ENCODE measurements around the gene HGF. TPM values are rescaled to one million over a fixed set of nuclear protein-coding genes. Genes with fewer than 3 reads are reported as not detected.

Gene HGF
- total RNA-seq, 1 experiment from 2014 or later = 0.15 TPM

GRCh38 chr7:81774551-81774950 lies 4.7 kb upstream of the HGF start:
- TF ChIP-seq CTCF (conservative IDR thresholded peaks at IDR 0.05; ENCODE audit: low read depth, low read length) (no peak), EZH2phosphoT487 (IDR thresholded peaks at IDR 0.05; ENCODE audit: borderline replicate concordance, low read length) (no peak), EZH2 (IDR thresholded peaks at IDR 0.05; ENCODE audit: low read length, unreplicated experiment) (no peak)
- intact Hi-C loops (cut with micrococcal nuclease) = loop anchor here (5.0 kb wide), 2 partner anchors 137 to 183 kb away; no protein-coding TSS in a partner anchor
- Histone ChIP-seq H3K9ac (ENCODE audit: low read length) (no peak overlapping the region), H3F3A (ENCODE audit: low read length, unreplicated experiment) (no peaks in the 10 kb centered on the region), H3K4me2 (ENCODE audit: low read length) (no peak overlapping the region), H3K4me1 (ENCODE audit: insufficient read depth, low read length) (no peaks in the 10 kb centered on the region), H3K27me3 (ENCODE audit: low read length) (no peaks in the 10 kb centered on the region), H2AFZ (ENCODE audit: low read length) (no peak overlapping the region), H3K36me3 (ENCODE audit: low read depth, low read length) (no peaks in the 10 kb centered on the region), H3K4me3 (ENCODE audit: low read length) (no peak overlapping the region), H3K79me2 (ENCODE audit: low read length) (no peaks in the 10 kb centered on the region), H3K27ac (ENCODE audit: low read length) (no peak overlapping the region), H3K9me3 (ENCODE audit: low read length) (no peaks in the 10 kb centered on the region), H4K20me1 (ENCODE audit: low read length) (no peaks in the 10 kb centered on the region), H3K9me2 (replicated peaks; ENCODE audit: low read length) (no peaks in the 10 kb centered on the region)
- POLR2A ChIA-PET (ENCODE audit: unreplicated experiment) = no interaction called here
- CTCF ChIA-PET = no interaction called here
- DNase-seq (peak; percentile 3), ATAC-seq (no peak)
- BruUV-seq (replicated peaks) = no TSS peak

- ChIA-PET POLR2A (ENCODE audit: unreplicated experiment) (no interaction called here), CTCF (interaction anchor here (0.6 to 1.8 kb wide), 4 partner anchors 197 to 1259 kb away, joined by 3 to 29 read pairs (median 6); no protein-coding TSS in a partner anchor)
Observed at GRCh38 chr7:81770728-81771223, 929 bp upstream of the HGF start.

More at GRCh38 chr7:81770728-81771223, 929 bp upstream of the HGF start:
- Histone ChIP-seq H3K4me1 (ENCODE audit: insufficient read depth, low read length) (no peaks in the 10 kb centered on the region; the same call in 1 of the 2 replicates), H3K4me3 (ENCODE audit: low read length) (no peak overlapping the region), H4K20me1 (ENCODE audit: low read length) (no peaks in the 10 kb centered on the region), H3K4me2 (ENCODE audit: low read length) (no peak overlapping the region), H3K27me3 (ENCODE audit: low read length) (no peaks in the 10 kb centered on the region), H3K79me2 (ENCODE audit: low read length) (no peaks in the 10 kb centered on the region), H3F3A (ENCODE audit: low read length, unreplicated experiment) (no peaks in the 10 kb centered on the region), H3K9me2 (replicated peaks; ENCODE audit: low read length) (no peaks in the 10 kb centered on the region), H3K27ac (ENCODE audit: low read length) (no peak overlapping the region), H3K9me3 (ENCODE audit: low read length) (no peaks in the 10 kb centered on the region), H3K36me3 (ENCODE audit: low read depth, low read length) (no peaks in the 10 kb centered on the region), H3K9ac (ENCODE audit: low read length) (no peak overlapping the region), H2AFZ (ENCODE audit: low read length) (no peak overlapping the region)
- intact Hi-C loops (cut with micrococcal nuclease) = loop anchor here (1.0 to 5.0 kb wide), 4 partner anchors 54 to 269 kb away; no protein-coding TSS in a partner anchor
- no peak for TF ChIP-seq EZH2 (IDR thresholded peaks at IDR 0.05; ENCODE audit: low read length, unreplicated experiment)
- TF ChIP-seq EZH2phosphoT487 (IDR thresholded peaks at IDR 0.05; ENCODE audit: borderline replicate concordance, low read length) = no peak
- TF ChIP-seq CTCF (conservative IDR thresholded peaks at IDR 0.05; ENCODE audit: low read depth, low read length) = no peak
- DNase-seq (no peak), ATAC-seq (no peak)
- BruUV-seq (replicated peaks) = no TSS peak
